Measurements from ENCODE around the gene CADM1. TPM values are rescaled to one million over a fixed set of nuclear protein-coding genes. Genes with fewer than 3 reads are reported as not detected.

CADM1 gene
- total RNA-seq, 2 donors from 2014 or later: 0.18 TPM; not detected in 1

- H3K27ac Mint-ChIP-seq: no peak overlapping the region
- H3K36me3 Mint-ChIP-seq: no peaks in the 10 kb centered on the region
- DNase-seq (ENCODE audit: low spot score in 2 of 2) (peak in 1 of 2 donors; percentile 13), ATAC-seq (peak; percentile 75 to 98)
- H3K9me3 Mint-ChIP-seq: no peaks in the 10 kb centered on the region
Measured at GRCh38 chr11:115222218-115222862, 281.9 kb downstream of the CADM1 start.

- H3K9me3 Mint-ChIP-seq: no peaks in the 10 kb centered on the region
- ATAC-seq (no peak), DNase-seq (ENCODE audit: low spot score in 2 of 2) (no peak)
- no peaks in the 10 kb centered on the region for H3K36me3 Mint-ChIP-seq
- no peak overlapping the region for H3K27ac Mint-ChIP-seq
Measured at GRCh38 chr11:115221461-115222069, 282.6 kb downstream of the CADM1 start.

- H3K27ac Mint-ChIP-seq: no peak overlapping the region
- H3K9me3 Mint-ChIP-seq: no peaks in the 10 kb centered on the region
- ATAC-seq (no peak), DNase-seq (ENCODE audit: low spot score in 2 of 2) (no peak)
- H3K36me3 Mint-ChIP-seq: no peaks in the 10 kb centered on the region
Measured at GRCh38 chr11:115220911-115221310, 283.3 kb downstream of the CADM1 start.

- H3K27ac Mint-ChIP-seq: no peak overlapping the region
- no peaks in the 10 kb centered on the region for H3K9me3 Mint-ChIP-seq
- H3K36me3 Mint-ChIP-seq: no peaks in the 10 kb centered on the region
- no peak for DNase-seq (ENCODE audit: low spot score in 2 of 2)
- ATAC-seq: no peak
Measured at GRCh38 chr11:115220423-115220822, 283.8 kb downstream of the CADM1 start.

GRCh38 chr11:115219376-115219775, 284.8 kb downstream of the CADM1 start:
- Mint-ChIP-seq H3K27ac (no peak overlapping the region), H3K9me3 (no peaks in the 10 kb centered on the region), H3K36me3 (no peaks in the 10 kb centered on the region)
- no peak for ATAC-seq
- DNase-seq (ENCODE audit: low spot score in 2 of 2): no peak

GRCh38 chr11:115217726-115218311, 286.4 kb downstream of the CADM1 start:
- DNase-seq (ENCODE audit: low spot score in 2 of 2): no peak
- Mint-ChIP-seq H3K9me3 (no peaks in the 10 kb centered on the region), H3K27ac (no peak overlapping the region), H3K36me3 (no peaks in the 10 kb centered on the region)
- ATAC-seq: no peak

- Mint-ChIP-seq H3K36me3 (no peaks in the 10 kb centered on the region), H3K27ac (no peak overlapping the region), H3K9me3 (no peaks in the 10 kb centered on the region)
- no peak for ATAC-seq
- DNase-seq (ENCODE audit: low spot score in 2 of 2): no peak
Measured at GRCh38 chr11:115215694-115216617, 288.3 kb downstream of the CADM1 start.

GRCh38 chr11:115214644-115215234, 289.5 kb downstream of the CADM1 start:
- Mint-ChIP-seq H3K36me3 (no peaks in the 10 kb centered on the region), H3K27ac (no peak overlapping the region), H3K9me3 (no peaks in the 10 kb centered on the region)
- ATAC-seq (no peak), DNase-seq (ENCODE audit: low spot score in 2 of 2) (no peak)

GRCh38 chr11:115213007-115213406, 291.2 kb downstream of the CADM1 start:
- Mint-ChIP-seq H3K36me3 (no peaks in the 10 kb centered on the region), H3K9me3 (no peaks in the 10 kb centered on the region), H3K27ac (no peak overlapping the region)
- DNase-seq (ENCODE audit: low spot score in 2 of 2) (no peak), ATAC-seq (no peak)

GRCh38 chr11:115208808-115209259, 295.4 kb downstream of the CADM1 start:
- Mint-ChIP-seq H3K36me3 (no peaks in the 10 kb centered on the region), H3K27ac (no peak overlapping the region), H3K9me3 (no peaks in the 10 kb centered on the region)
- ATAC-seq: peak in 1 of 2 donors; percentile 38
- DNase-seq (ENCODE audit: low spot score in 2 of 2): no peak

- no peak overlapping the region for H3K27ac Mint-ChIP-seq
- ATAC-seq: no peak
- no peaks in the 10 kb centered on the region for H3K9me3 Mint-ChIP-seq
- no peak for DNase-seq (ENCODE audit: low spot score in 2 of 2)
- H3K36me3 Mint-ChIP-seq: no peaks in the 10 kb centered on the region
Measured at GRCh38 chr11:115207916-115208315, 296.3 kb downstream of the CADM1 start.

- Mint-ChIP-seq H3K27ac (no peak overlapping the region), H3K9me3 (no peaks in the 10 kb centered on the region), H3K36me3 (no peaks in the 10 kb centered on the region)
- DNase-seq (ENCODE audit: low spot score in 2 of 2) (no peak), ATAC-seq (no peak)
Measured at GRCh38 chr11:115207166-115207591, 297.0 kb downstream of the CADM1 start.

- Mint-ChIP-seq H3K27ac (no peak overlapping the region), H3K9me3 (no peaks in the 10 kb centered on the region), H3K36me3 (no peaks in the 10 kb centered on the region)
- ATAC-seq (no peak), DNase-seq (ENCODE audit: low spot score in 2 of 2) (no peak)
Measured at GRCh38 chr11:115206365-115207022, 297.7 kb downstream of the CADM1 start.

- H3K36me3 Mint-ChIP-seq: no peaks in the 10 kb centered on the region
- no peak for ATAC-seq
- no peaks in the 10 kb centered on the region for H3K9me3 Mint-ChIP-seq
- H3K27ac Mint-ChIP-seq: no peak overlapping the region
- no peak for DNase-seq (ENCODE audit: low spot score in 2 of 2)
Measured at GRCh38 chr11:115202900-115203552, 301.2 kb downstream of the CADM1 start.

- Mint-ChIP-seq H3K9me3 (no peaks in the 10 kb centered on the region), H3K27ac (no peak overlapping the region), H3K36me3 (no peaks in the 10 kb centered on the region)
- ATAC-seq: no peak
- DNase-seq (ENCODE audit: low spot score in 2 of 2): no peak
Measured at GRCh38 chr11:115202074-115202473, 302.1 kb downstream of the CADM1 start.

Measured in activated naive CD4-positive, alpha-beta T cell treated with anti-CD3 and anti-CD28 coated beads, Interleukin-2, amount 50 U/mL, for 72 hours (primary cell).